NCI-H146 treated with DMSO at 0.1 percent for 48 hours (cell line): Measurements from ENCODE around the gene CDC42EP4.
"Not testable (repeated sequence)": the region's sequence is repeated elsewhere in the genome, so short reads cannot be mapped to it uniquely, and the experiment has no call there.

Experiments
- DNase-seq: peaks from one replicate; lab custom pipeline; 2025; ENCODE audit not compliant: unreplicated experiment; lab: John Stamatoyannopoulos, UW

CDC42EP4 gene

GRCh38 chr17:73343168-73343634, 31.4 kb upstream of the CDC42EP4 start:
- DNase-seq, result no peak

GRCh38 chr17:73342541-73343167, 30.9 kb upstream of the CDC42EP4 start:
- DNase-seq, result no peak

GRCh38 chr17:73342050-73342522, 30.3 kb upstream of the CDC42EP4 start:
- DNase-seq, result no peak

- no peak for DNase-seq
Observed at GRCh38 chr17:73341350-73342049, 29.7 kb upstream of the CDC42EP4 start.

DNA sequence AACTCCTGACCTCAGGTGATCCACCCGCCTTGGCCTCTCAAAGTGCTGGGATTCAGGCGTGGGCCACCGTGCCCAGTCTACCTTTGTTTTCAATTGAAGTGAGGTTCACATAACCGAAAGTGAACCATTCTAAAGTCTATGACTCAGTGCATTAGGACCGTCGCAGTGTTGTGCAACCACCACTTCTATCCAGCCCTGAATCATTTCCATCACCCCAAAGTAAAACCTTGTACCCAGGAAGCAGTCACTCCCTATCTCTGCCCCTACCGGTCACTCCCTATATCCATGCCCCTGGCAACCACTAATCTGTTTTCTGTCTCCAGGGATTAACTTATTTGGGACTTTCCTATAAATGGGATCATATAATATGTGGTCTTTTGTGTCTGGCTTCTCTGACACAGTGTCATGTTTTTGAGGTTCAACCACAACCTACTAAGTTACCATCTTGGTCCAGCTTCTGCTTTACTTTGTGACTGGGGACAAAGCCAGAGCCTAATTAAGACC, 28.3 kb upstream of the CDC42EP4 start:
- DNase-seq, result no peak

GRCh38 chr17:73338566-73339197, 26.9 kb upstream of the CDC42EP4 start:
- DNase-seq, result no peak

DNA sequence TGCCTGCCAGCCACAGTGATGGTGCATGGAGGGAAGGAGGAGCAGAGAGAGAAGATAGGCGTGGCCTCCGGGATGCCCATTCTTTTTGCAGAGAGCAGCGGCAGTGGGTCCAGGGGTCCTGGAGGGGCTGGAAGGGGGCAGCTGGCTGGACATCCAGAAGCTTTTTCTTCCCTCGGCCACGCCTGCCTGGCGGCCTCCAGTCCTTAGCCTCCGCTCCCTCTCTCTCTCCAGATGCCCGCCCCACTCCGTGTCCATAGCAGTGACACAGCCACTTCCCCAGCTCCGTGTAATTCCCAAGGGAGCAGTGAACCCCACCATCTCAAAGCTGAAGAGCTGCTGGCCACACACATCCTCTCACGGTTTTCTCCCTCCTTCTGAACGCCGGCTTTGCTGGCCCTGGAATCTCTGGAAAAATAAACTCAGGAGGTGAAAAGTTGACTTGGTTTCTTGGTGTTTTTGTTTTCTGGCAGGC, 26.3 kb upstream of the CDC42EP4 start:
- no peak for DNase-seq

GRCh38 chr17:73337330-73337710, 25.5 kb upstream of the CDC42EP4 start:
- no peak for DNase-seq

DNA sequence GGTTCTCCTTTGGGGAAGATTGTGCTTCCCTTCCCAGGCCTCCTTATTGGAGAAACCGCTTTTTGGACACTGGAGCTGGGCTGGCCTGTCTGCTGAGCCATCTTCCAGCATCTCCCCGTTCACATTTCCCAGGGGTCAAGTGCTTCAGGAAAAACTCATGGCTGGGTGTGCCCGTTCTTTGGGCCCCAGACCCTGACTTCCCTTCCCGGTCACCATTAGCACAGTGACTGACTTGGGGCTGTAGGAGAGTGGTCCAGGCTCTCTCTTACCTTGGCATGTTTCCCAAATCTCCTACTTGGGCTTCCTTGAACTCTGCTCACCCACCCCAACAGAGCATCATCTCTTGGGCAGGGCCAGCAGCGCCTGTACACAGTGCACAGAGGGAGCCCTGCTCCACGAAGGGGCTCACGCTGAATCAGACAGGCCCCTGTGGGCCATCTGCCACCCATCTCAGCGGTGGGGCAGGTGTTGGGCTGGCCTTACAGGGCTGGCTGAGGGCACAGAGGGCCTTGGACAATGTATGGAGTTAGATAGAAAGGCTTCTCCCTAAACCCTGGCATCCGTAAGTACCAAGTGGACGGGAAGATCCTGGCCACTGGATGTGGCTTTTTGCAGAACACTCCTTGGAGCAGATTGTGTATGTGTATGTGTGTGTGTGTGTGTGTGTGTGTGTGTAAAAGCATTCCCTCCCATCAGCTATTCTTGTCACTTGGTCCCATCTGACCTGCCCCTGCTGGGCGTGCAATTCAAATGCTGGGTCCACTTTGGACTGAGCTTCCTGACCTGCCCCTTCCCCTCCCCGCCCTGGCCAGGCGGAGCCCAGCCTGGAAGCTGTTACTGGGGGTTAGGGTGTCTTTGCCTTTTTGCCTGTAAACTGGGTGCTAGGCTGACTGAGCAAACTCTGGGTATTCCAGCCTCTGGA, 24.9 kb upstream of the CDC42EP4 start:
- no peak for DNase-seq

DNA sequence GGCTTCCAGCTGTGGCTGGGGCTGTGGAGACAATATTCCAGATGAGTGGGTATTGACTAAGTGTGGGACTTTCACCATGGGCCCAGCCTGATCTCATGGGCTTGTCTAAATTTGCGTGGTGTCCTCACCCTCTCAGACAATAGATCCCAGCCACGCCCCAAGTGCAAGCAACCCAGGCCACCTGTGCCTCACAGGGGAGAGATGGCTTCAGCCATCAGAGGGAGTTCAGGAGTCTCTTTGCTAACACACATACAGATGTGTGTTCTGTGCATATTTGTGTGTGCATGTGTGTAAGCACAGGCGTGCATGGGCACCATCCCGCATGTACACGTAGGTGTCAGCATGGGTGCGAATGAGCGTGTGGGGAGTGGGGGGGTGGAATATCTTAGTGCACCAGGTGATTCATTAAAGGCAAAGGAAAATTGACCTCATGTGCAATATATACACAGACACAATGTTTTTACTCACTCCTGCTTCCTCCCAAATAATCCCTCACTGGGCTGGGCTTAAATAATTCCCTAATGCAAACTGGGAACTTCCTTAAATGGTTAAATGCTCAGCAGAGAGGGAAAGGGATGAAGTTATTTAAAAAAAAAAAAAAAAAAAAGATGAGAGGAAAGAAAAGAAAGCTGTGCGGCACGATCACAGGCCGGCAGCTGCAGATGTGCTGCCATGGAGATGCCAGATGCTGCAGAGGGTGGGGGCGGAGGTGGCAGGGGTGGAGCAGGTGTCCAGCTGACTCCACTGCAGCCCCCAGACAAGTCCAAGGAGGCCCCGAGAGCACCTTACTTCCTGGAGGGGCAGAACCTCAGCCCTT, 24.0 kb upstream of the CDC42EP4 start:
- peak; percentile 38 for DNase-seq

DNA sequence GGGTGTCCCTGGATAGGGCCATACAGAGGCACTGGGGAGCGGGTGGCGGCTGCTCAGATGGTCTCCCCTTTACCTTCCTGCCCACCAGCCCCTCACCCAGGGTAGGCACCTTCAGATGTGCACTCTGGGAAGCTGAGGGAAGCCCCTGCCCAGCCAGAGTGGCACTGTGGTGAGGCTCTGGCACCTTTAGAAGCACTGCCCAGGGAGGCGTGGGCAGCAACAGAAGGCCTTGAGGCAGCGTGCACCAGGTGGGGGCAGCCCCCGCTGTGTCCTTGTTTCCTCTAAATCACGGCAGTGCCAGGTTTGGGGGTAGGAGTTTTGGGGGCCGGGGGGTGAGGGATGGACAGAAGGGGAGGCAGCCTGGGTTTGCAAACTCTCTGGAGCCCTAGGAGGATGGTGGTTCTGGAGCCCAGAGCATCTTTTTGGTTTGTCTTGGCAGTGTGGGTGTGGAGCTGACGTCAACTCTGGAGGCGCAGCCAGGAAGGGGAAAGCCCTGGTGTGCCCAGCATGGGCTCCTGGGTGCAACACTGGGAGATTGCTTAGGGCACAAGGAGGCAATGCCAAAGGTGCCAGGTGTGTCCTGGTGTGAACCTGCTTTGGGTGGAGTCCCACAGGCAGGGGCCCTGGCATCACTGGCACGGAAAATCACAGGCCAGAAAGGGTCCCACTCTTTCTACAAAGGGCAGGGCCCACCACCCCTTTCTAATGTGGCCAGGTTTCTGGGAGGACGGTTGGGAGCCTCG, 23.1 kb upstream of the CDC42EP4 start:
- DNase-seq, result no peak

- DNase-seq, result not testable (repeated sequence)
Observed at GRCh38 chr17:73333445-73333844, 21.6 kb upstream of the CDC42EP4 start.

- DNase-seq, result no peak
Observed at GRCh38 chr17:73331060-73331459, 19.3 kb upstream of the CDC42EP4 start.

DNA sequence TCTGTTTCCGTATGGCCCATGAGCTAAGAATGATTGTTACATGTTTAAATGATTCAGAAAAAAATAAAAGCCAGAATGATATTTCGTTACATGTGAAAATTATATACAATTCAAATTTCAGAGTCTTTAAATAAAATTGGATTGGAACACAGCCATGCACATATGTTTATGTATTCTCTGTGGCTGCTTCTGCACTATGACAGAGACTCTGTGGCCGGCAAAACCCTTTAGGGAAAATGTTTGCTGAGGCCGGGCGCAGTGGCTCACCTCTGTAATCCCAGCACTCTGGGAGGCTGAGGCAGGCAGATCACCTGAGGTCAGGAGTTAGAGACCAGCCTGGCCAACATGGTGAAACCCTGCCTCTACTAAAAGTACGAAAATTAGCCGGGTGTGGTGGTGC, 15.9 kb upstream of the CDC42EP4 start:
- DNase-seq, result no peak

DNA sequence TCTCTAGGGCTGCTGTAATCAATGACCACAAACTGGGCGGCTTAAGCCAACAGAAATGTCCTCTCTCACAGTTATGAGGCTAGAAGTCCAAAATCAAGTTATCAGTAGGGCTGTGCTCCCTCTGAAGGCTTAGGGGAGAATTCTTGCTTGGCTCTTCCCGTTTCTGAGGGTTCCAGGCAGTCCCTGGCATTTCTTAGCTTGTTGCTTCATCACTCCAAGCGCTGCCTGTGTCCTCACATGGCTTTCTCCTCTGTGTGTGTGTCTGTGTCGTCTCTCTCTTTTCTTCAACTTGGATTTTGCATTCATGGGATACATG, 13.7 kb upstream of the CDC42EP4 start:
- no peak for DNase-seq

GRCh38 chr17:73324711-73325526, 13.1 kb upstream of the CDC42EP4 start:
- no peak for DNase-seq

DNA sequence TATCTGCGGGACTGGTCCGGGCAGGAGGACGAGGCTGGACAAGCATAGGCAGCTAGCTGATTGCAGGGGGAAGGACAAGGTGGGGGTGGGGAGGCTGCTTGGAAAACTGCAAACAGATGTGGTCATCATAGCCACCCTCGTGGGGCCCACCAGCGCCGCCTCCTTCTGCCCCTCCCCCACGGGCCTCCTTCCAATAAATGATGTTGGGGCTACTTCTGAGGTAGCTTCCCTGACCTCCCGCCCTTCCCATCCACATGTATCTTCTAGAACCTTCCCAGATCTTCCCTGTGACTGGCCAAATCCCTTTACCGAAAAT, 12.3 kb upstream of the CDC42EP4 start:
- no peak for DNase-seq

DNA sequence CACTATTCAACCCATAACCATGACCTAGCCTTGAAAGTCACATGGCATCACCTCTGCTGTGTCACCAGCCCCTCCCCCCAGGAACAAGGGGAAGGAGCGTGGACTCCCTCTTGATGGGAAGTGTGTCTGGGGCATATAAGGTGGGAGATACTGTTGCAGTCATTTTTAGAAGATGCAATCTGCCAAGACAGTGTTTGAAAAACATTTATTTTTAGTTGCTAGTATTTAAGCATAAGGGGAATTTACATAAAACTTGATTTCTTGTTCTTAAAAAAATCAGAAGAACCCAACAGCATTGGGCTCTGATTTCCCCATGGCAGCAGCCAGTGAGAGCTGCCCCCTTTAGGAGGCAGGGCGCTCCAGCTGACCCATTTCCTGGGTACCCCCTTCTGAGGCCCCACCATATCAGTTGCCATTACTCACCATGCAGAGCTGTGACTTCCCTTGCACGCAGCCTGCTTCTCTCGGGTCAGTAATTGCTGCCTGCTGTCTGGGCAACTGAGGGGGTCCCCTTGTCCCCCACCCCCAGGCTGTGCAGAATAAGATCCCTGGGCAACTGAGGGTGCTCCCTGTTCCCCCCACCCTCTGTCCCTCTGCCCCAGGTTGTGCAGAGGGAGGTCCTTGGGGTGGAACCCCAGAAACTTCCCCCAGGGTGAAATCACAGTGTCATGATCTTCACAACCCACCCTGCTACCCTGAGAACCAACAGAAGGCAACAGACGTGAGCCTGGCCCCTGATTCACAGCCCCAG, 11.8 kb upstream of the CDC42EP4 start:
- DNase-seq, result no peak
